NCI-H146 (cell line): ENCODE results near the gene FGF12.

Experiments
- DNase-seq: peaks from one replicate; lab custom pipeline; 2025; lab: John Stamatoyannopoulos, UW

The FGF12 gene

DNA sequence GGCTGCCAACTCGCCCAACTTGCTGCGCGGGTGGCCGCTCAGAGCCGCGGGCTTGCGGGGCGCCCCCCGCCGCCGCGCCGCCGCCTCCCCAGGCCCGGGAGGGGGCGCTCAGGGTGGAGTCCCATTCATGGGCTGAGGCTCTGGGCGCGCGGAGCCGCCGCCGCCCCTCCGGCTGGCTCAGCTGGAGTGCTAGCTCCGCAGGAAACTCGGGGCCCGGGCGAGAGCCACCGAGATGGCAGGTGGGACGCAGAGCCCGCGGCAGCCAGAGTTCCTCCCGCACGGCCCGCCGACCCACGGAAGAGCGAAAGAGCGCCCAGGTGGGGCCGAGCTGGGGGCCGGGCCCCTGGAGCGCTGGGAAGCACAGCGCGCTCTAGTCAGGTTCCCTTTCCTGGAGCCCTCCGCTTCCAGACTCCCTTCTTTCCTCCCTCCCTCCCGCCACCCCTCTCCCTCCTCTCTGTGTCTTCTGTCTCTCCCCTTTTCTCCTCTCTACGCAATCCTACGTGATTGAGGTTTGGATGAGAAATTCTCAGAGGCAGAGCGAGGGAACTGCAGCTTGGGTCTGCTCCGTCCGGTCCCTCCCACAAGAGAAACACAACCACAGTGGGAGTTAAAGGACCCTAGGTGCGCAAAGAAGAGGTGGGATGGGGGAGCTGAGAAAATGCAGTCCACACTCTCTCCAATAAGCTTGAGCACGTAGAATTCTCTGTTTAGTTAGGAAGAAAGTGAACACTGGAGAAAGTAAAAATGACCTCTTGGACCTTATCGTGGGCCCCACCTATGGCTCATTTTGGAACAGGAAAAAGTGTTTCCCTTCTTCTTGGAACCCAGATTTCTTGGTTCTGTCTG, 317.3 kb downstream of the FGF12 start:
- DNase-seq = peak; percentile 85

GRCh38 chr3:192409201-192409837, 318.0 kb downstream of the FGF12 start:
- DNase-seq = peak; percentile 79

- no peak for DNase-seq
Observed at GRCh38 chr3:192408647-192409200, 318.6 kb downstream of the FGF12 start.

DNA sequence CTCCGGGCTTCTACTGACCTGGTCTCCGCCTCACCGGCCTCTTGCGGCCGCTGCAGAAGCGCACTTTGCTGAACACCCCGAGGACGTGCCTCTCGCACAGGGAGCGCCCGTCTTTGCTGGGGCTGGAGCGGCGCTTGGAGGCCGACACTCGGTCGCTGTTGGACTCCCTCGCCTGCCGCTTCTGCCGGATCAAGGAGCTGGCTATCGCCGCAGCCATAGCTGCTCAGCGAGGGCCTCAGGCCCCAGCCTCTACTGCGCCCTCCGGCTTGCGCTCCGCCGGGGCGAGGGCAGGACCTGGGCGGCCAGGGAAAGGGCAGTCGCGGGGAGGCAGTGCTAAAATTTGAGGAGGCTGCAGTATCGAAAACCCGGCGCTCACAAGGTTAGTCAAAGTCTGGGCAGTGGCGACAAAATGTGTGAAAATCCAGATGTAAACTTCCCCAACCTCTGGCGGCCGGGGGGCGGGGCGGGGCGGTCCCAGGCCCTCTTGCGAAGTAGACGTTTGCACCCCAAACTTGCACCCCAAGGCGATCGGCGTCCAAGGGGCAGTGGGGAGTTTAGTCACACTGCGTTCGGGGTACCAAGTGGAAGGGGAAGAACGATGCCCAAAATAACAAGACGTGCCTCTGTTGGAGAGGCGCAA, 319.2 kb downstream of the FGF12 start:
- DNase-seq = no peak

- no peak for DNase-seq
Observed at GRCh38 chr3:192399767-192400166, 327.6 kb downstream of the FGF12 start.

DNA sequence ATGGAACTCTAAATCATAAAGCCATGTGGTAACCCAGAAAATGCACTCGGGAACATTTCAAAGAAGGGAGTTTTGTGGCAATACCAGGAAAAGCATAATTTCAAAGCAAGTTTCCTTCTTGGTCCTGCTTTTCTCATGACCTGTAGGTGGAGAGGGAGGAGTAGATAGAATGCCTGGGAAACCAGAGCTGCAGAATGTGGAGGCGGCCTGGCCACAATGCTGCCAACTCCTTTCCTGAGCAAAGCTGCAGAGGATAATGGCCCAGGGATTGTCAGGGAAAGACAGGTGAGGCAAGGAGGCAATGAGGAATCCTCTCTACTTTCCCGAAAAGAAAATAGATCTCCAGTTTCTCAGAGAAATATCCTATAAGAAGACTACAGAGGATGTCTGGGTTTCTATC, 330.3 kb downstream of the FGF12 start:
- DNase-seq = no peak

GRCh38 chr3:192395506-192395905, 331.8 kb downstream of the FGF12 start:
- DNase-seq = peak; percentile 15

GRCh38 chr3:192392986-192393385, 334.4 kb downstream of the FGF12 start:
- DNase-seq = no peak

- no peak for DNase-seq
Observed at GRCh38 chr3:192382861-192383260, 344.5 kb downstream of the FGF12 start.

DNA sequence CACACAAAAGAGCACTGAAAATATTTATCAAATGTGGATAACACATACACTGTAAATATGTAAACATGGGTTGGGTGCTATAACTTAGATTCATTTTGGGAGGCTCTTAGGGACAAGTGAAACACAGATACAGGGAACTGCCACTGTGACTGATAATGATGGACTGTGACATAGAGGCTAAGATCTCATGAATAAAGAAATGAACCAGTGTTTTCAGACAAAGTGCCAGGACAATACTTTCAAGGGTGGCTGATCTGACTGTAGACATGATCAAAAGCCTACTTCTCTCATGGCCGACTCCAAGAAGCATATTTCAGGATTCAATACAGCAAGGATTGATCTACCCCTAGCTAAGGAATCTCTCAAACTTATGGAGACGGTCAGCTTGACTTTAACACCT, 353.8 kb downstream of the FGF12 start:
- no peak for DNase-seq

DNA sequence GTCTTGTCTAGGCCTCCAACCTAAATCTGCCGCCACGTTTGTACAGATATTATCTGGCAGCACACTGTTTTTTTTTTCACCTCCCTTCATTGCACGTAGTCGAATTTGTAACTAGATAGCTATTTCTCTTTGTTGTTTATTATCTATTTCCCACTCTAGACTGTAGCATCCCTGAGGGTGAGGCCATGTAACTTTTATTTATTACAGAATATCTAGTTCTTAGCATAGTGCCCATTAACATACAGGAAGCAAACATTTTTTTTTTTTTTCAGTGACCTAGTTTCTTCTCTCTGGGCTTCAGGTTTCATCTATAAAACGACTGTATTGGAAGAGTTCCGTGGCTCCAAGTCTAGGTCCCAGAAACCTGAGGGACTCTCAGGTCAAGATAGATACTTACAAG, 354.3 kb downstream of the FGF12 start:
- peak; percentile 31 for DNase-seq

DNA sequence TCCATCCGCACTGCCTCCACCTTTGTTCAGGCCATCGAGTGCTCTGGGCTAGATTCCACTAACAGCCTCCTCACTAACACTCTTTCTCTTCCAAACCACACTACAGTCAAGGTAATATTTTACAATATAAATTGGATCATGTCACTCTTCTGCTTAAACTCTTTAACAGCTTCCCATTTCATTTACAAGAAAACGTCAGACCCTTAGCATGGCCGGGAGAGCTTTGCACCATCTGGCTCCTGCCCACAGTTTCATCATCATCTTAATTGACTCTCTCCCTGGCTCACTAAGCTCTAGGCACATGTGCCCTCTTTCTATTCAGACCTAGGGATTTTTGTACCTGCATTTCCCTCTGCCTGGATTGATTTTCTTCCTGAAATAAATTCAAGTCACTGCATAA, 354.7 kb downstream of the FGF12 start:
- peak; percentile 31 for DNase-seq

- no peak for DNase-seq
Observed at GRCh38 chr3:192371870-192372400, 355.4 kb downstream of the FGF12 start.

DNA sequence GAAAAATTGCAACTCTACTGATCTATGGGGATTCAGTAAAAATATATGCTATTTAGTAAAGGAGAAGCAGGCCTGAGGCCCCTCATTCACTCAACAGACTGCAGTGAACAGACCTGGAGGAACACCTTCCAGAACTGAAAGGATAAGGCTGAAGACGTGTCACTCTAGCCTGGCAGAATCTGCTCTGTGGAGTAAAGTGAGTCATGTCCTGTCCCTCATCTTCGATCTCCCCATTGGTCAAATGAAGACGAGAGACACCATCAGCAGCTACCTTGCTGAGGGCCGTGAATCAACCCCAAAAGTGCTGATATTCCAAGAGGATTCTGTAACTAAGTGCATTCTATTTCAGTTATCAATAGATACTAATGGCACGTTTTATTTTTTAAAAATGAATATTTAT, 359.7 kb downstream of the FGF12 start:
- no peak for DNase-seq

DNA sequence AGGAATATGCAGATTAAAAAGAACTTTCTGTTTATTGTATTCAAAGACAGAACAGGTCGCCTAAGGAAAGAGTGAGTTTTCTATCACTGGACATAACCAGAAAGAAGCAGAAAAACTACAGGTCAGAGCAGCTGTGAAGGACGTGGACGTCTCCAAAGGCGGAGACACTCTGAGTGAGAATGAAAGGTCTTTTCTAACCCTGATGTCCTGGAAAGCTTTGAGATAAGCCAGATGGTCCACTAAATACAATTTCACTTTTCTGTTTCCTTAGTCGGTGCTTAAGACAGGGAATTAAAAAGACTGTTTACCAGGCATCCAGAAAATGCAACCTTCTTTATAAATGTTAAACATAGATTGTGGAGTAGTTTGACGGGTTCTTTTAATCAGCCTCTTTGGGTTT, 360.4 kb downstream of the FGF12 start:
- no peak for DNase-seq

- DNase-seq = no peak
Observed at GRCh38 chr3:192365571-192365970, 361.8 kb downstream of the FGF12 start.

DNA sequence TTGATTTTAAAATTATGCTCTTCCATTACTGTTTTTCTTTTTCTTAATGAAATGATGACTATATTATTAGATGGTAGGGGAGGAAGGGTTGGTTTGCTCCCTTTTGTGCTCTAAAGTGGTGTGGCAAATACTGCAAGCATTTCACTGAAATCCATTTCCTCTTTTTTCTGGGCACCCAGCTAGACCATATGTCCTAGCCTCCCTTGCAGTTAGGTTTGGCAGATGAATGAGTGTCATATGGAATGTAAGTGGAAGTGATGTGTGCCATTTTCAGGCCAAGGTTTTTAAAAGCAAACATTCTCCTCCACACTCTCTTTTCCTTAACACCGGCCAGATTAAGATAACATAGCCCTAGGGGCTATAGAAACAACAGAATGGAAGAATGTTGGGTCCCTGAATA, 363.0 kb downstream of the FGF12 start:
- DNase-seq = no peak

- no peak for DNase-seq
Observed at GRCh38 chr3:192354687-192355086, 372.7 kb downstream of the FGF12 start.

DNA sequence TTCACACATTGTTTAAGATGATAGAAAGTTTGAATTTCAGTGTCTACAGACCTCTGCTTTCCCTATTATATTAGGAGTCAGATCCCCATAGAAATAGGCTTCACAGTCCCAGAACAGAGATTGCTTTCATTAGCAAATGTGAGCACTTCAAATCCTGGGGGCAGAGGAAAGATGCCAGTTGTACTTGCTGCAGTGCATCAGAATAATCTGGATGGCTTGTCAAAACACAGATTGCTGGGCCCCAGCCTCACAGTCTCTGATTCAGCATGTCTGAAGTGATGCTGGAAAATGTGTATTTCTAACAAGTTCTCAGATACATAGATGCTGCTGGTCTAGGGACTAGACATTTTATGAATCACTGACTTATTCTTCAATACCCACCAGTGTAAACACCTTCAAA, 375.2 kb downstream of the FGF12 start:
- no peak for DNase-seq

DNA sequence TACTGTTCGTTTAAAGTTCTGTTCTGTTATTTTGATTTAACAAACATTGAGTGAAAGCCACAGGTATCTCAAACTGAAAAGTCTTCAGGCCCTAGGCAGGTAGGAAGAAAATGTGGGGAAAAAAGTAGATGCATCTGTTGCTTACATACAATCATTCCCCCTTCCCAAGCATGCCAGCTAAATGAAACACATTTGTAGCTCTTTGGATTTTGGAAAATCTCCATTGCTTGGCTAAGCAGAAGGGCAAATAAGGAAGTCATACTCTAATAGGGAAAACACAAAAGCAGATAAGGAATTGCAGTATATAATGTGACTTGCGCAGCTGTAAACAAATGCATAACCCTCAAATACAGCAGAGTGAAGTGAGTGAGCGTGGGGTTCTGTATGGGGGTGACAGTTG, 375.9 kb downstream of the FGF12 start:
- no peak for DNase-seq

- DNase-seq = no peak
Observed at GRCh38 chr3:192340031-192340430, 387.3 kb downstream of the FGF12 start.

DNA sequence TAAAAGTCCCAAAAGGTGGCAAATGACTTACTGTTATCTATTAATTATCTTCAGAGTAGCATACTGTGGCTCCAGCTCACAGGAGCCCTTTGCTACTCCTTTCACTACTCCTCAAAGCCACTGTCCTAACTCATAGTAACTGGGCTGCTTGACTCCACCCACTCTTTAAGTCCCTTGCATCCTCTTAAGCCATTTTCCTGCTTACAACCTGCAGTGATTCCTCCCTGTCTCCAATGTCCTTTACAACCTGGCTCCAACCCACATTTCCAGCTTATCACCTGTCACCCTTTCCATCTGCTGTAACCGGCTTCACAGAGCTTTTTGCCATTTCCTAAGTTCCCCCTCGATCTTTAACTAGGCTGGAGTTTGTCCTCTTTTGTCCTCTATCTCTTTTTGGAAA, 388.1 kb downstream of the FGF12 start:
- DNase-seq = no peak

GRCh38 chr3:192336286-192336685, 391.1 kb downstream of the FGF12 start:
- no peak for DNase-seq
